BLaER1 treated with 17β-estradiol and CSF1 and Interleukin-3, amounts not matched to agents 10 nM and 100 nM (cell line): ENCODE data around the gene NRK.
"Not testable (repeated sequence)": the region's sequence is repeated elsewhere in the genome, so short reads cannot be mapped to it uniquely, and the experiment has no call there.

Source experiments
- H3K27ac ChIP-seq, 11 experiments: shearing (Covaris generic); formaldehyde crosslinking; 2 replicates each; pipeline ENCODE4 v1.8.1; 2022
- H3K27me3 ChIP-seq, 11 experiments: shearing (Covaris generic); formaldehyde crosslinking; 2 replicates each; pipeline ENCODE4 v1.8.1; 2022
- H3K36me3 ChIP-seq, 11 experiments: shearing (Covaris generic); formaldehyde crosslinking; 2 replicates each; pipeline ENCODE4 v1.8.1; 2022
- H3K4me1 ChIP-seq, 10 experiments: shearing (Covaris generic); formaldehyde crosslinking; 2 replicates each; pipeline ENCODE4 v1.8.1; 2022
- H3K4me2 ChIP-seq, 11 experiments: shearing (Covaris generic); formaldehyde crosslinking; 2 replicates each; pipeline ENCODE4 v1.8.1; 2022
- H3K4me3 ChIP-seq, 10 experiments: shearing (Covaris generic); formaldehyde crosslinking; 2 replicates each; pipeline ENCODE4 v1.8.1; 2022
- H3K9ac ChIP-seq, 11 experiments: shearing (Covaris generic); formaldehyde crosslinking; 2 replicates each; pipeline ENCODE4 v1.8.1; 2022
- H3K9me3 ChIP-seq, 11 experiments: shearing (Covaris generic); formaldehyde crosslinking; replicated peaks in 1 of 11; 2 replicates each; pipeline ENCODE4 v1.8.1; 2022
- H4K20me1 ChIP-seq, 11 experiments: shearing (Covaris generic); formaldehyde crosslinking; 2 replicates each; pipeline ENCODE4 v1.8.1; 2022
- Cebpa-rat ChIP-seq, 11 experiments: shearing (Covaris generic); IDR thresholded peaks; 2 replicates each; pipeline ENCODE4 v1.8.1; 2022

NRK gene

DNA sequence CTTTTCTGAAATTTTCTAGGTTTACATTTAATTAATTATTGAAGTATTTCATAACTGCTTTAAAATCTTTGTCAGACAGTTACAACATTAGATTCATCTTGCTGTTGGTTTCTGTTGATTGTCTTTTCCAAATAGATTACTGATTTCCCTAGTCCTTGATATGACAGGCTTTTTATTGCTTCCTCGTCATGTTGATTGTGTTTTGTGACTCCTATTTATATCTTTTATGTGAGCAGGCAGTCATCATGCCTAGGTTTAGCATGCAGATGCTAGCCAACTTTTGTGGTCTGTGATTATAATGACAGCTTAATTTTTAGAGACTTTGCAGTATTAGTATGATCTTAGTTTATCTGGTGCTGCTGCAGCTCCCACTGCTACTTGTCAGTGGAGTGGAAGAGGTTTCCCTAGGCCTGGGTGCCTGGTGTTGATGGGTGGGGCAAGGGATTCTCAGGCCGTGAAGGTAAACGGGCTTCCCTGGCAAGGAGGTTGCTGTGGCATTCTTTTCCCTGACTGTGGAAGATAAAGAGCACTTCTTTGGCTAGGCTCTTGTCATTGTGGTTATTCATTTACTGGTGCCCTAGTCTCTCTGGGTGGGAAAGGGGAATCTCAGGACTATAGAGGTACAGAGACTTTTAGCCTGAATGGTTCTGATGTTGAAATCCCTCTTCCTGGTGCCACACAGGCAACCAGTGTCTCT lies 150.5 kb downstream of the NRK start:
- Histone ChIP-seq H4K20me1 (peaks cover 0 to 13% (median 0%) of the 10 kb centered on the region in 11 experiments; a peak in 1 of 22 replicates), H3K9ac (no peak overlapping the region), H3K9me3 (peaks cover 0 to 14% (median 7%) of the 10 kb centered on the region in 11 experiments; a peak in 8 of 22 replicates), H3K4me3 (no peak overlapping the region), H3K27ac (no peak overlapping the region), H3K4me2 (no peak overlapping the region), H3K4me1 (no peaks in the 10 kb centered on the region), H3K36me3 (no peaks in the 10 kb centered on the region), H3K27me3 (peaks cover 63 to 100% (median 97%) of the 10 kb centered on the region in 11 experiments)
- no peak for TF ChIP-seq Cebpa-rat (IDR thresholded peaks at IDR 0.05)

GRCh38 chrX:105973387-105973739 lies 151.0 kb downstream of the NRK start:
- H3K27me3 ChIP-seq: peaks cover 63 to 100% (median 97%) of the 10 kb centered on the region in 11 experiments
- no peak overlapping the region for H3K4me2 ChIP-seq
- H4K20me1 ChIP-seq: peaks cover 0 to 13% (median 0%) of the 10 kb centered on the region in 11 experiments; a peak in 2 of 22 replicates
- H3K9me3 ChIP-seq: peaks cover 0 to 17% (median 7%) of the 10 kb centered on the region in 11 experiments; a peak in 8 of 22 replicates
- H3K9ac ChIP-seq: no peak overlapping the region
- no peaks in the 10 kb centered on the region for H3K36me3 ChIP-seq
- no peak for TF ChIP-seq Cebpa-rat (IDR thresholded peaks at IDR 0.05)
- H3K27ac ChIP-seq: no peak overlapping the region
- H3K4me3 ChIP-seq: no peak overlapping the region
- H3K4me1 ChIP-seq: no peaks in the 10 kb centered on the region

GRCh38 chrX:105975382-105975781 lies 153.0 kb downstream of the NRK start:
- Histone ChIP-seq H3K4me2 (no peak overlapping the region), H3K4me1 (no peaks in the 10 kb centered on the region), H3K36me3 (no peaks in the 10 kb centered on the region), H3K9ac (no peak overlapping the region), H3K9me3 (peaks cover 0 to 17% (median 7%) of the 10 kb centered on the region in 11 experiments; a peak in 8 of 22 replicates), H3K27me3 (peaks cover 74 to 100% (median 98%) of the 10 kb centered on the region in 11 experiments), H4K20me1 (peaks cover 0 to 13% (median 0%) of the 10 kb centered on the region in 11 experiments; a peak in 2 of 22 replicates), H3K4me3 (no peak overlapping the region), H3K27ac (no peak overlapping the region)
- no peak for TF ChIP-seq Cebpa-rat (IDR thresholded peaks at IDR 0.05)

GRCh38 chrX:105981772-105982485 lies 159.6 kb downstream of the NRK start:
- TF ChIP-seq Cebpa-rat (IDR thresholded peaks at IDR 0.05): no peak
- Histone ChIP-seq H4K20me1 (peaks cover 0 to 4% (median 0%) of the 10 kb centered on the region in 11 experiments; a peak in 1 of 22 replicates), H3K4me3 (no peak overlapping the region), H3K4me1 (no peaks in the 10 kb centered on the region), H3K27ac (no peak overlapping the region), H3K4me2 (no peak overlapping the region), H3K9me3 (peaks cover 0 to 14% (median 4%) of the 10 kb centered on the region in 11 experiments; a peak in 10 of 22 replicates), H3K9ac (no peak overlapping the region), H3K27me3 (peaks cover 77 to 100% (median 99%) of the 10 kb centered on the region in 11 experiments), H3K36me3 (no peaks in the 10 kb centered on the region)

GRCh38 chrX:105988487-105988886 lies 166.1 kb downstream of the NRK start:
- not testable (repeated sequence) for H3K27ac ChIP-seq, H3K4me1 ChIP-seq, H3K4me3 ChIP-seq, H4K20me1 ChIP-seq, H3K9ac ChIP-seq, H3K36me3 ChIP-seq, H3K4me2 ChIP-seq, H3K9me3 ChIP-seq
- peaks cover 68 to 86% (median 77%) of the 10 kb centered on the region in 11 experiments for H3K27me3 ChIP-seq

- no peak for TF ChIP-seq Cebpa-rat (IDR thresholded peaks at IDR 0.05)
- no peak overlapping the region for H3K27ac ChIP-seq
- H3K27me3 ChIP-seq: peaks cover 38 to 99% (median 93%) of the 10 kb centered on the region in 11 experiments
- H4K20me1 ChIP-seq: no peaks in the 10 kb centered on the region; a peak in 1 of 22 replicates
- H3K9me3 ChIP-seq: peaks cover 0 to 5% (median 0%) of the 10 kb centered on the region in 11 experiments; a peak in 3 of 22 replicates
- H3K4me3 ChIP-seq: no peak overlapping the region
- H3K4me2 ChIP-seq: no peak overlapping the region
- no peak overlapping the region for H3K9ac ChIP-seq
- no peaks in the 10 kb centered on the region for H3K4me1 ChIP-seq
- H3K36me3 ChIP-seq: no peaks in the 10 kb centered on the region
Measured at GRCh38 chrX:105999294-105999693, 177.0 kb downstream of the NRK start.

- no peaks in the 10 kb centered on the region for H3K36me3 ChIP-seq
Measured at GRCh38 chrX:106000203-106000602, 177.9 kb downstream of the NRK start.

GRCh38 chrX:106000609-106001008 lies 178.3 kb downstream of the NRK start:
- peaks cover 30 to 98% (median 93%) of the 10 kb centered on the region in 11 experiments for H3K27me3 ChIP-seq
- not testable (repeated sequence) for H3K36me3 ChIP-seq, H3K27ac ChIP-seq, H3K4me3 ChIP-seq, H3K4me1 ChIP-seq, H3K4me2 ChIP-seq, H3K9ac ChIP-seq, H3K9me3 ChIP-seq, H4K20me1 ChIP-seq

More at GRCh38 chrX:106000203-106000602, 177.9 kb downstream of the NRK start:
- no peak overlapping the region for H3K4me3 ChIP-seq
- H3K27ac ChIP-seq: no peak overlapping the region
- no peak overlapping the region for H3K4me2 ChIP-seq
- no peaks in the 10 kb centered on the region for H3K4me1 ChIP-seq
- TF ChIP-seq Cebpa-rat (IDR thresholded peaks at IDR 0.05): no peak
- peaks cover 33 to 99% (median 93%) of the 10 kb centered on the region in 11 experiments for H3K27me3 ChIP-seq
- H3K9me3 ChIP-seq: peaks cover 0 to 5% (median 0%) of the 10 kb centered on the region in 11 experiments; a peak in 3 of 22 replicates
- no peak overlapping the region for H3K9ac ChIP-seq
- no peaks in the 10 kb centered on the region; a peak in 1 of 22 replicates for H4K20me1 ChIP-seq

DNA sequence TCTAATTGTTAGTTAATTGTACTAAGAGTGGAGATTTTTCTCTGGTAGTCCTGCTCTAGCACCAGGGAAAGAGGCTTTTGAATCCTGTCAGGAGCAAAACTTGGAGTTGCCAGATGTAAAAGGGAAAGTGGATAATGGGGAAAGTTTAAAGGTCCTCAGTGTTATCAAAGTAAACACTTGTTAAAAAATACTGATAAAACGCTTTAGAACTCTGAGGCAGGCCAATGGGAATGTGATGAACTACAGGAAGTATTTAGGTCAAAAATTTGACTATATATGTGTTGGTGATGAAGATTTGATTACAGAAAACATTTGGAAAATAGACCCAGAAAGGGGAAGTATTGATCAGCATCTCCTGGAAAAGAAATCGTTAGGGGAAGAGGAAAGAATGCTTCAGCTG lies 183.3 kb downstream of the NRK start:
- peaks cover 0 to 19% (median 10%) of the 10 kb centered on the region in 11 experiments; a peak in 15 of 22 replicates for H3K9me3 ChIP-seq
- no peak overlapping the region for H3K4me2 ChIP-seq
- H3K4me3 ChIP-seq: no peak overlapping the region
- no peaks in the 10 kb centered on the region for H3K36me3 ChIP-seq
- no peak overlapping the region for H3K9ac ChIP-seq
- TF ChIP-seq Cebpa-rat (IDR thresholded peaks at IDR 0.05): no peak
- H3K4me1 ChIP-seq: no peaks in the 10 kb centered on the region
- no peaks in the 10 kb centered on the region for H4K20me1 ChIP-seq
- H3K27me3 ChIP-seq: peaks cover 39 to 100% (median 95%) of the 10 kb centered on the region in 11 experiments; a peak in 21 of 22 replicates
- no peak overlapping the region for H3K27ac ChIP-seq
